ENCODE data around the gene SERTAD1.
"Not testable (repeated sequence)": the region's sequence is repeated elsewhere in the genome, so short reads cannot be mapped to it uniquely, and the experiment has no call there.

The SERTAD1 gene

GRCh38 chr19:40421993-40422747 is 3.6 kb downstream of the SERTAD1 start:
- no peak for ATAC-seq

- peak; percentile 26 to 40 for ATAC-seq
These were observed 4.7 kb downstream of the SERTAD1 start for GRCh38 chr19:40420766-40421765.

DNA sequence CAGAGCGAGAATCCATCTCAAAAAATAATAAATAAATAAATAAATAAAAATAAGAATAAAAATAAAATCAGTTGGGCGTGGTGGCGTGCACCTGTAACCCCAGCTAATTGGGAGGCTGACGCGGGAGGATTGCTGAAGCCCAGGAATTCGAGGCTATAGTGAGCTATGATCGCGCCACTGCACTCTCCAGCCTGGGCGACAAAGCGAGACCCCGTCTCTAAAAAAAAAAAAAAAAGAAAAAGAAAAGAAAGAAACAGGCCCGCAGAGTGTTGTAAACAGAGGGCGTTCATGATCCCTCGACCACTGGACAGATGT is 5.4 kb downstream of the SERTAD1 start:
- ATAC-seq: no peak

- no peak for ATAC-seq
These were observed 6.0 kb downstream of the SERTAD1 start for GRCh38 chr19:40419780-40420179.

GRCh38 chr19:40419066-40419612 is 6.7 kb downstream of the SERTAD1 start:
- ATAC-seq: no peak

DNA sequence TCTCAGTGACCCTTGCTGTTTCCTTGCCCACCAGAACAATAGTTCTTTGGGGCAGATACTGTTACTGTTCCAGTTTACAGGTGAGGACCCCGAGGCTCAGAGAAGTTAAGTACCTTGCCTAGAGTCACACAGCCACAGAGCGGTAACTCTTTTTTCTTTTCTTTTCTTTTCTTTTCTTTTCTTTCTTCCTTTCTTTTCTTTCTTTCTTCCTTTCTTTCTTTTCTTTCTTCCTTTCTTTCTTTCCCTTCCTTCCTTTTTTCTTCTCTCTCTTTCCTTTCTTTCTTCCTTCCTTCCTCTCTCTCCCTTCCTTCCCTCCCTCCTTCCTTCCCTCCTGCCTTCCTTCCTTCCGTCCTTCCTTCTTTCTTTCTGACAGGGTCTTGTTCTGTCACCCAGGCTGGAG is 7.8 kb downstream of the SERTAD1 start:
- no peak for ATAC-seq

DNA sequence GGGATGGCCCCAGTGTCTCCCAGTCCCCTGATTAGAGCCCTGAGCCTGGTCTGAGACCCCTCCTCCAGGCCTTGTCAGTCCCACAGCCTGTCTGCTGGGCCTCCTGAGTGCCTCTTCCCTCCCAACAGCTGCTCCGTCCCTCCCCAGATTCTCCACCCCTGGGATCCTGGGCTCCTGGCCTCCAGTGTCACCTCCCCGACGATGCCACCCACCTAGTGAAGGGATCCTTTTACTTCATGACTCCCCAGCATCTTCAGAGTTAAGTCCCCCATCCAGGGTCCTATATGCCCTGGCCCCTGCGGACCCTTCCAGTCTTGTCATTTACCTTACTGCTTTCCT is 8.2 kb downstream of the SERTAD1 start:
- ATAC-seq: no peak

GRCh38 chr19:40416918-40417642 is 8.7 kb downstream of the SERTAD1 start:
- ATAC-seq: no peak

DNA sequence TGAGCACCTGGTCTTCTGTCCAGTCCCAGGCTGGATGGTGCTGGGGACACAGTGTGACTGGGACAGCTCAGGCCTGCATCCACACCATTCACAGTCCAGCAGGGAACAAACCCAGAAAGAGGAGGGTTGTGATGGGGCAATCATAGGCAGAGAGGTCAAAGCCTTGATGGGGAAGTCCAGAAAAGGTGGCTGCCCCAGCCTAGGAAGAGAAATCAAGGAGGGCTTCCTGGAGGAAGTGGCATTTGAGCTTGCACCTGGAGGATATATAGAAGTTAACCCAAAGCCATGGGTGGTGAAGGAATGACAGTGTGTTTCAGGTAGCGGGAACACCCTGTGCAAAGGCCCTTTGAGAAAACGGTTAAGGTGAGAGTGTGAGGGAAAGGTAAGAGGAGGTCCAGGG is 10.0 kb downstream of the SERTAD1 start:
- ATAC-seq: no peak

- ATAC-seq: no peak
These were observed 11.0 kb downstream of the SERTAD1 start for GRCh38 chr19:40414542-40415535.

- ATAC-seq: no peak
These were observed 12.4 kb downstream of the SERTAD1 start, which contains the start of gene PRX for GRCh38 chr19:40413291-40413845. Gene PRX, minus strand, starts transcription at chr19:40413378. Its CDS starts 5,446 bp downstream, at chr19:40407932.

GRCh38 chr19:40412866-40413265 is 12.9 kb downstream of the SERTAD1 start:
- no peak for ATAC-seq

DNA sequence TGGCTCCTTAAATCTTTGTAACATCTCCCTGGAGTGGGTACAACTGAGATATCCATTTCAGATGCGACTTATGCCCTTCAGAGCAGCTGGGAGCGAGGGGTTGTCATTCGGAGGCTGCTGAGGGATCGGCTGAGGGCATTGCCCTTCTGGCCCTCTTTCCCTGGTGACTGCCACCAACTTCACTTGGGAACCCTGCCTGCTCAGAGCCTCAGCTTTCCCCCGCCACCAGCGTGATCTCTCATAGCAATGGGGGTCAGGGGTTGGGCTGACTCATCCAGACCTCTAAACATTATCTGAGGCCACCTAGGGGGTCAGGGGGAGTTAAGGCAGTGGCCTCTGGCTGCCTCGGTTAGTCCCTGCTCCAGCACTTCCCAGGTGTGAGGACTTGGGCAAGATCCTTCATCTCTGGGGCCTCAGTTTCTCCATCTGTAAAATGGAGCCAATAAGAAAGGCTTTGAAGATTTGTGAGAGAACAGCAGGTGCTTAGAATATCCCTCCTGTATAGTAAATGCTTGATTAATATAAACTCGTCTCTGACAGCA is 13.8 kb downstream of the SERTAD1 start:
- no peak for ATAC-seq

DNA sequence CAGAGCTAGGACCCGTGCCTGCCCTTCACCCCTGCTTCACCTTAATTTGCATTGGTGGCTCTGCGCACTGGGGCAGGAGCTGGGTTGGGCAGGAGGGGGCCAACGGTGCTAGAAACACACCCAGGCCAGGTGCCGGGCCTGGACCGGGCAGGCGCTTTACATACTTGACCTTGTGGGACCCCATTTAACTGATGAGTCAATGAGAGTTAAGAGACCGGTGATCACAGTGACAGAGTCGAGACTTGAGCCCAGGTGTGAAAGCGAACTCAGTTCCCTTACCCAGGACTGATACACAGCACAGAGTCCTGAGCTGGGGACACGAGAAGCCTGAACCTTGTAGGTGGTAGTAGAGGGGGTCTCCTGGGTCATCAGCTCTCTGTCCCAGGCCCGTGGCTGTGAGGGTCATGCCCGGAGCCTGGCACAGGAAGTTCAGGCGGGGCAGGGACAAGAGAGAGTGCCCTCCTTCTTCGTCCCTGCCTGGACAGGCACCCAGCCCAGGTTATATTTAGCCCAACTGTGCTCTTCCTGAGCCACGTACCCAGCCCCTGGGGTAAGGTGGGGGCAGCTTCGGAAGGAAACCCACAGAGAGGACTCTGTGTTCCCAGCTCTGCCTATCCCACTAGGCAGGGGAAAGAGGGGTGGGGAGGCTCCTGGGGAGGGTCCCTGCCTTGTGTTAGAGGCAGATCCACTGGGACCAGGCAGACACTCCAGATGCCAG is 14.5 kb downstream of the SERTAD1 start:
- ATAC-seq: no peak

- ATAC-seq: no peak
These were observed 15.8 kb downstream of the SERTAD1 start for GRCh38 chr19:40410030-40410389.

- ATAC-seq: not testable (repeated sequence)
These were observed 17.2 kb downstream of the SERTAD1 start for GRCh38 chr19:40408598-40408925.

GRCh38 chr19:40407714-40408597 is 17.8 kb downstream of the SERTAD1 start:
- no peak for ATAC-seq

- peak; percentile 58 to 64 for ATAC-seq
These were observed 22.4 kb downstream of the SERTAD1 start for GRCh38 chr19:40403262-40403984.

GRCh38 chr19:40400559-40400958 is 25.2 kb downstream of the SERTAD1 start:
- no peak for ATAC-seq

All from activated CD4-positive, CD25-positive, alpha-beta regulatory T cell treated with anti-CD3 and anti-CD28 coated beads, Interleukin-2, amount 50 U/mL, for 24 hours (primary cell).